GM12878 (cell line): ENCODE results near the gene FRRS1L. TPM values are rescaled to one million over a fixed set of nuclear protein-coding genes. Genes with fewer than 3 reads are reported as not detected.

Source experiments
- BCL11A ChIP-seq: IDR thresholded peaks from 2 replicates; pipeline ENCODE4 v1.6.1; 2011; ENCODE audit warnings: low read depth, low read length
- BRCA1 ChIP-seq: IDR thresholded peaks from 2 replicates; pipeline ENCODE4 v1.6.1; 2011; ENCODE audit warnings: low read depth, low read length, improper control_type of control experiment
- ETV6 ChIP-seq, 2 experiments: fragments of 450-650 bp in 1 of 2; IDR thresholded peaks in 1 of 2; conservative IDR thresholded peaks in 1 of 2; 2 replicates each; pipeline ENCODE4 v1.6.1; 2014; ENCODE audit warnings: antibody characterized with exemption in 1 of 2, borderline replicate concordance in 1 of 2, low read depth in 1 of 2, mild to moderate bottlenecking in 1 of 2, moderate library complexity in 1 of 2
- FOXM1 ChIP-seq: IDR thresholded peaks from 2 replicates; pipeline ENCODE4 v1.6.1; 2012; ENCODE audit warnings: low read depth, mild to moderate bottlenecking, inconsistent platforms, low read length, moderate library complexity
- IRF4 ChIP-seq: IDR thresholded peaks from 2 replicates; pipeline ENCODE4 v1.6.1; 2011; ENCODE audit warnings: low read depth, low read length
- LARP7 ChIP-seq: fragments of 450-650 bp; IDR thresholded peaks from 2 replicates; pipeline ENCODE4 v1.6.1; 2017; ENCODE audit warnings: mild to moderate bottlenecking
- MEF2A ChIP-seq: IDR thresholded peaks from 2 replicates; pipeline ENCODE4 v1.6.1; 2011; ENCODE audit warnings: low read depth, mild to moderate bottlenecking, low read length, moderate library complexity; ENCODE audit not compliant: insufficient read depth
- MTA2 ChIP-seq: fragments of 450-650 bp; IDR thresholded peaks from 2 replicates; pipeline ENCODE4 v1.6.1; 2016; ENCODE audit warnings: low read depth, mild to moderate bottlenecking, moderate library complexity
- MXI1 ChIP-seq: fragments of 150-350 bp; IDR thresholded peaks from 2 replicates; pipeline ENCODE4 v1.6.1; 2011; ENCODE audit warnings: low read depth, mild to moderate bottlenecking, inconsistent platforms, low read length, improper control_type of control experiment
- NFIC ChIP-seq: IDR thresholded peaks from 2 replicates; pipeline ENCODE4 v1.6.1; 2012; ENCODE audit warnings: low read depth, mild to moderate bottlenecking, inconsistent platforms, low read length, moderate library complexity
- NR2C2 ChIP-seq: IDR thresholded peaks from 2 replicates; pipeline ENCODE4 v1.6.1; 2011; ENCODE audit warnings: borderline replicate concordance, low read depth; ENCODE audit not compliant: control insufficient read depth, insufficient read length
- POLR2AphosphoS2 ChIP-seq: IDR thresholded peaks from 2 replicates; pipeline ENCODE4 v1.6.1; 2011; ENCODE audit warnings: low read depth, mild to moderate bottlenecking, low read length, improper control_type of control experiment, moderate library complexity
- RB1 ChIP-seq: fragments of 450-650 bp; formaldehyde crosslinking; IDR thresholded peaks from 2 replicates; pipeline ENCODE4 v1.6.1; 2017; ENCODE audit warnings: mild to moderate bottlenecking, borderline replicate concordance
- RCOR1 ChIP-seq: conservative IDR thresholded peaks from 2 replicates; pipeline ENCODE4 v1.6.1; 2012; ENCODE audit warnings: low read depth, low read length, improper control_type of control experiment
- SP1 ChIP-seq: IDR thresholded peaks from one replicate; pipeline ENCODE4 v1.6.1; 2011; ENCODE audit warnings: low read depth, low read length
- polyA plus RNA-seq, 11 experiments: library from polyadenylated mRNA; depleted of rRNA in 4 of 11; unstranded in 6 of 11; stranded (reverse) in 5 of 11; fragments of >200 nt; fragmentation: Nextera tagmentation in 4 of 11; fragmentation: Illumina TruSeq in 1 of 11; extraction: Ambion mirVana in 4 of 11; extraction: Trizol in 1 of 11; gene quantifications; 1 replicate in 1 of 11; 2 replicates in 10 of 11; pipeline versions ENCODE4 v1.2.1 to v1.2.3, GENCODE V29; 2011 to 2016; ENCODE audit warnings: inconsistent platforms in 2 of 11, missing spikeins in 2 of 11, low read depth in 1 of 11
- total RNA-seq, 4 experiments: library from RNA; depleted of rRNA in 3 of 4; stranded (reverse); fragments of >200 nt in 3 of 4; fragmentation: Illumina TruSeq in 1 of 4; extraction: Trizol in 1 of 4; gene quantifications; 2 replicates each; pipeline versions ENCODE4 v1.2.1 to v1.2.3, GENCODE V29; 2013 to 2021
- TF ChIP-seq, protein P1 (sequence below): IDR thresholded peaks from 2 replicates; pipeline ENCODE4 v1.6.1; 2011; ENCODE audit warnings: low read depth, low read length, improper control_type of control experiment, borderline replicate concordance
- TF ChIP-seq, protein P2 (sequence below): fragments of 450-650 bp; conservative IDR thresholded peaks from 2 replicates; pipeline ENCODE4 v1.6.1; 2017; ENCODE audit warnings: mild to moderate bottlenecking, moderate library complexity
- TF ChIP-seq, protein P3 (sequence below): fragments of 450-650 bp; formaldehyde crosslinking; IDR thresholded peaks from 2 replicates; pipeline ENCODE4 v1.5.0; 2022; ENCODE audit warnings: mild to moderate bottlenecking, missing genetic modification characterization
- TF ChIP-seq, protein P4 (sequence below): IDR thresholded peaks from 2 replicates; pipeline ENCODE4 v1.6.1; 2011; ENCODE audit warnings: borderline replicate concordance, low read depth, mild to moderate bottlenecking, moderate library complexity, mixed read lengths, low read length; ENCODE audit not compliant: insufficient read depth; ENCODE audit errors: extremely low read length
- TF ChIP-seq, protein P5 (sequence below): fragments of 450-650 bp; IDR thresholded peaks from 2 replicates; pipeline ENCODE4 v1.6.1; 2017; ENCODE audit warnings: mild to moderate bottlenecking, low read depth, inconsistent platforms; ENCODE audit not compliant: poor library complexity, severe bottlenecking

Gene FRRS1L
- total and polyA plus RNA-seq, 10 of the 15 experiments (the other 5 are each of a cell fraction or from before 2014, with no cell fraction given), result not detected

DNA sequence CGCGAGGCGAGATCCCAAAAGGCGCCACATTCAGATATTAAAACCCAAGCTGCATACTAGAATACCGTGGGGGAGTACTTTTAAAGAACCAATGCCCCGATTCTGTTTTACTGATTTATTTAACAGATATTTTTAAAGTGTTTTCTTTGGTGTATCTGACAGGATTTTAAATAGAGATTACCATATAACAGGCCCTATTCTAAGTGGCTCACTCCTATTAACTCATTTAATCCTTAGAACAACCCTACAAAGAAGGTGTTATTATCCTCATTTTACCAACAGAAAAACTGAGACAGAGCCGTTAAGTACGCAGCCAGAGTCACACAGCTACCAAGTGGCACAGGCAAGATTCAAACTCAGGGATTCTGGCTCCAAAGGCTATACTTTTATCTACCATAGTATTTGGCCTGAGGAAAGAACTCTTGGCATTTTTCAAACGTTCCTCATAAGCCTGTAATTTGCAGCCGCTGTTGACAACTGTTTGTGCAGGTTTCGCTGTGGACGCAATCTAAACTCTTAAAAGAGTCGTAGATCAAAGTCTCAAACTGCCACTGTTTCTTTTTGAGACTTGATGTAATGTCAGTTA is 46.8 kb downstream of the FRRS1L start (continued):
- TF ChIP-seq SP1 (no peak), MEF2A (no peak), MTA2 (0 out of 2 replicates have a peak, but pooled peaks have one; percentile 4), POLR2AphosphoS2 (no peak), FOXM1 (peak; percentile 64), NR2C2 (no peak), NFIC (peak; percentile 56; the same call in 1 of the 2 replicates), ETV6 (conservative IDR thresholded peaks at IDR 0.05 in 1 of 2, IDR thresholded peaks at IDR 0.05 in 1 of 2; ENCODE audit: borderline replicate concordance in 1 of 2, low read depth in 1 of 2) (no peak), BCL11A (no peak), BRCA1 (peak; percentile 86), LARP7 (no peak), RCOR1 (no peak), RB1 (no peak), MXI1 (peak; percentile 90), IRF4 (0 out of 2 replicates have a peak, but pooled peaks have one; percentile 3)
- TF ChIP-seq, protein P1, sequence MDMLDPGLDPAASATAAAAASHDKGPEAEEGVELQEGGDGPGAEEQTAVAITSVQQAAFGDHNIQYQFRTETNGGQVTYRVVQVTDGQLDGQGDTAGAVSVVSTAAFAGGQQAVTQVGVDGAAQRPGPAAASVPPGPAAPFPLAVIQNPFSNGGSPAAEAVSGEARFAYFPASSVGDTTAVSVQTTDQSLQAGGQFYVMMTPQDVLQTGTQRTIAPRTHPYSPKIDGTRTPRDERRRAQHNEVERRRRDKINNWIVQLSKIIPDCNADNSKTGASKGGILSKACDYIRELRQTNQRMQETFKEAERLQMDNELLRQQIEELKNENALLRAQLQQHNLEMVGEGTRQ, result no peak
- TF ChIP-seq, protein P2, sequence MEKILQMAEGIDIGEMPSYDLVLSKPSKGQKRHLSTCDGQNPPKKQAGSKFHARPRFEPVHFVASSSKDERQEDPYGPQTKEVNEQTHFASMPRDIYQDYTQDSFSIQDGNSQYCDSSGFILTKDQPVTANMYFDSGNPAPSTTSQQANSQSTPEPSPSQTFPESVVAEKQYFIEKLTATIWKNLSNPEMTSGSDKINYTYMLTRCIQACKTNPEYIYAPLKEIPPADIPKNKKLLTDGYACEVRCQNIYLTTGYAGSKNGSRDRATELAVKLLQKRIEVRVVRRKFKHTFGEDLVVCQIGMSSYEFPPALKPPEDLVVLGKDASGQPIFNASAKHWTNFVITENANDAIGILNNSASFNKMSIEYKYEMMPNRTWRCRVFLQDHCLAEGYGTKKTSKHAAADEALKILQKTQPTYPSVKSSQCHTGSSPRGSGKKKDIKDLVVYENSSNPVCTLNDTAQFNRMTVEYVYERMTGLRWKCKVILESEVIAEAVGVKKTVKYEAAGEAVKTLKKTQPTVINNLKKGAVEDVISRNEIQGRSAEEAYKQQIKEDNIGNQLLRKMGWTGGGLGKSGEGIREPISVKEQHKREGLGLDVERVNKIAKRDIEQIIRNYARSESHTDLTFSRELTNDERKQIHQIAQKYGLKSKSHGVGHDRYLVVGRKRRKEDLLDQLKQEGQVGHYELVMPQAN, result peak; percentile 64
- TF ChIP-seq, protein P3, sequence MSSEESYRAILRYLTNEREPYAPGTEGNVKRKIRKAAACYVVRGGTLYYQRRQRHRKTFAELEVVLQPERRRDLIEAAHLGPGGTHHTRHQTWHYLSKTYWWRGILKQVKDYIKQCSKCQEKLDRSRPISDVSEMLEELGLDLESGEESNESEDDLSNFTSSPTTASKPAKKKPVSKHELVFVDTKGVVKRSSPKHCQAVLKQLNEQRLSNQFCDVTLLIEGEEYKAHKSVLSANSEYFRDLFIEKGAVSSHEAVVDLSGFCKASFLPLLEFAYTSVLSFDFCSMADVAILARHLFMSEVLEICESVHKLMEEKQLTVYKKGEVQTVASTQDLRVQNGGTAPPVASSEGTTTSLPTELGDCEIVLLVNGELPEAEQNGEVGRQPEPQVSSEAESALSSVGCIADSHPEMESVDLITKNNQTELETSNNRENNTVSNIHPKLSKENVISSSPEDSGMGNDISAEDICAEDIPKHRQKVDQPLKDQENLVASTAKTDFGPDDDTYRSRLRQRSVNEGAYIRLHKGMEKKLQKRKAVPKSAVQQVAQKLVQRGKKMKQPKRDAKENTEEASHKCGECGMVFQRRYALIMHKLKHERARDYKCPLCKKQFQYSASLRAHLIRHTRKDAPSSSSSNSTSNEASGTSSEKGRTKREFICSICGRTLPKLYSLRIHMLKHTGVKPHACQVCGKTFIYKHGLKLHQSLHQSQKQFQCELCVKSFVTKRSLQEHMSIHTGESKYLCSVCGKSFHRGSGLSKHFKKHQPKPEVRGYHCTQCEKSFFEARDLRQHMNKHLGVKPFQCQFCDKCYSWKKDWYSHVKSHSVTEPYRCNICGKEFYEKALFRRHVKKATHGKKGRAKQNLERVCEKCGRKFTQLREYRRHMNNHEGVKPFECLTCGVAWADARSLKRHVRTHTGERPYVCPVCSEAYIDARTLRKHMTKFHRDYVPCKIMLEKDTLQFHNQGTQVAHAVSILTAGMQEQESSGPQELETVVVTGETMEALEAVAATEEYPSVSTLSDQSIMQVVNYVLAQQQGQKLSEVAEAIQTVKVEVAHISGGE (CRISPR knock-in tag), result no peak
- TF ChIP-seq, protein P4, sequence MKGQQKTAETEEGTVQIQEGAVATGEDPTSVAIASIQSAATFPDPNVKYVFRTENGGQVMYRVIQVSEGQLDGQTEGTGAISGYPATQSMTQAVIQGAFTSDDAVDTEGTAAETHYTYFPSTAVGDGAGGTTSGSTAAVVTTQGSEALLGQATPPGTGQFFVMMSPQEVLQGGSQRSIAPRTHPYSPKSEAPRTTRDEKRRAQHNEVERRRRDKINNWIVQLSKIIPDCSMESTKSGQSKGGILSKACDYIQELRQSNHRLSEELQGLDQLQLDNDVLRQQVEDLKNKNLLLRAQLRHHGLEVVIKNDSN, result no peak
- TF ChIP-seq, protein P5, sequence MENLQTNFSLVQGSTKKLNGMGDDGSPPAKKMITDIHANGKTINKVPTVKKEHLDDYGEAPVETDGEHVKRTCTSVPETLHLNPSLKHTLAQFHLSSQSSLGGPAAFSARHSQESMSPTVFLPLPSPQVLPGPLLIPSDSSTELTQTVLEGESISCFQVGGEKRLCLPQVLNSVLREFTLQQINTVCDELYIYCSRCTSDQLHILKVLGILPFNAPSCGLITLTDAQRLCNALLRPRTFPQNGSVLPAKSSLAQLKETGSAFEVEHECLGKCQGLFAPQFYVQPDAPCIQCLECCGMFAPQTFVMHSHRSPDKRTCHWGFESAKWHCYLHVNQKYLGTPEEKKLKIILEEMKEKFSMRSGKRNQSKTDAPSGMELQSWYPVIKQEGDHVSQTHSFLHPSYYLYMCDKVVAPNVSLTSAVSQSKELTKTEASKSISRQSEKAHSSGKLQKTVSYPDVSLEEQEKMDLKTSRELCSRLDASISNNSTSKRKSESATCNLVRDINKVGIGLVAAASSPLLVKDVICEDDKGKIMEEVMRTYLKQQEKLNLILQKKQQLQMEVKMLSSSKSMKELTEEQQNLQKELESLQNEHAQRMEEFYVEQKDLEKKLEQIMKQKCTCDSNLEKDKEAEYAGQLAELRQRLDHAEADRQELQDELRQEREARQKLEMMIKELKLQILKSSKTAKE, result no peak
